Neuronal stem cell (in vitro differentiated cells): ENCODE data around the gene CENPM.

Experiments used
- DNase-seq: peaks from one replicate; pipeline ENCODE4 v3.0.0-alpha.2; 2013; ENCODE audit warnings: low spot score
- H2AFZ ChIP-seq: one replicate; pipeline ENCODE4 v1.6.1; 2013; ENCODE audit warnings: mild to moderate bottlenecking, low read length, inconsistent platforms
- H2AK5ac ChIP-seq: 2 replicates; pipeline ENCODE4 v1.6.1; 2013; ENCODE audit warnings: low read depth, mild to moderate bottlenecking, inconsistent platforms, low read length, moderate library complexity, mixed read lengths
- H2BK120ac ChIP-seq: 2 replicates; pipeline ENCODE4 v1.6.1; 2013; ENCODE audit warnings: low read depth, mild to moderate bottlenecking, inconsistent platforms, low read length, moderate library complexity, mixed read lengths
- H2BK12ac ChIP-seq: one replicate; pipeline ENCODE4 v1.6.1; 2013; ENCODE audit warnings: low read length, inconsistent platforms
- H2BK15ac ChIP-seq: 2 replicates; pipeline ENCODE4 v1.6.1; 2013; ENCODE audit warnings: mild to moderate bottlenecking, low read length, inconsistent platforms, mixed read lengths
- H2BK5ac ChIP-seq: one replicate; pipeline ENCODE4 v1.6.1; 2013; ENCODE audit warnings: inconsistent platforms, mild to moderate bottlenecking, low read length, moderate library complexity
- H3K14ac ChIP-seq: one replicate; pipeline ENCODE4 v1.6.1; 2013; ENCODE audit warnings: low read length, inconsistent platforms
- H3K18ac ChIP-seq: 2 replicates; pipeline ENCODE4 v1.6.1; 2013; ENCODE audit warnings: low read length, inconsistent platforms
- H3K23ac ChIP-seq: 2 replicates; pipeline ENCODE4 v1.6.1; 2013; ENCODE audit warnings: low read depth, mild to moderate bottlenecking, mixed read lengths, low read length, inconsistent platforms; ENCODE audit not compliant: poor library complexity
- H3K27ac ChIP-seq: replicated peaks from 3 replicates; pipeline ENCODE4 v1.5.1; 2013; ENCODE audit warnings: low read length, inconsistent platforms
- H3K27me3 ChIP-seq, 3 experiments: 2 replicates each; pipeline ENCODE4 v1.6.1; 2013; ENCODE audit warnings: low read length in 3 of 3, mild to moderate bottlenecking in 2 of 3, inconsistent platforms in 1 of 3, low read depth in 1 of 3, mixed read lengths in 1 of 3, moderate library complexity in 1 of 3; ENCODE audit not compliant: control insufficient read depth in 3 of 3, insufficient read depth in 3 of 3
- H3K36me3 ChIP-seq, 2 donors: replicated peaks in 1 of 2; 2 replicates each; pipeline ENCODE4 v1.6.1; 2013; ENCODE audit warnings: low read length in 2 of 2; ENCODE audit not compliant: control insufficient read depth in 2 of 2, insufficient read depth in 2 of 2
- H3K4ac ChIP-seq: 2 replicates; pipeline ENCODE4 v1.6.1; 2013; ENCODE audit warnings: inconsistent platforms, mild to moderate bottlenecking, low read length, moderate library complexity
- H3K4me1 ChIP-seq, 2 donors: 1 replicate in 1 of 2; 2 replicates in 1 of 2; pipeline ENCODE4 v1.6.1; 2013; ENCODE audit warnings: low read length in 2 of 2, low read depth in 1 of 2; ENCODE audit not compliant: control insufficient read depth in 2 of 2, insufficient read depth in 1 of 2
- H3K4me2 ChIP-seq: one replicate; pipeline ENCODE4 v1.6.1; 2013; ENCODE audit warnings: mild to moderate bottlenecking, low read length, inconsistent platforms; ENCODE audit not compliant: insufficient read depth, poor library complexity, severe bottlenecking
- H3K4me3 ChIP-seq, 2 donors: 2 replicates each; pipeline ENCODE4 v1.5.1; 2013; ENCODE audit warnings: low read length in 2 of 2, mild to moderate bottlenecking in 2 of 2, inconsistent platforms in 1 of 2, moderate library complexity in 1 of 2
- H3K79me1 ChIP-seq: one replicate; pipeline ENCODE4 v1.6.1; 2013; ENCODE audit warnings: low read depth, mild to moderate bottlenecking, inconsistent platforms, low read length, moderate library complexity
- H3K9ac ChIP-seq: one replicate; pipeline ENCODE4 v1.6.1; 2013; ENCODE audit warnings: mild to moderate bottlenecking, low read depth, low read length, inconsistent platforms; ENCODE audit not compliant: poor library complexity
- H3K9me3 ChIP-seq, 2 donors: replicated peaks in 1 of 2; 2 replicates each; pipeline versions ENCODE3 to v1.6.1; 2013; ENCODE audit warnings: low read length in 2 of 2, mild to moderate bottlenecking in 2 of 2, inconsistent platforms in 1 of 2, low read depth in 1 of 2, mixed read lengths in 1 of 2, moderate library complexity in 1 of 2; ENCODE audit not compliant: control insufficient read depth in 2 of 2, insufficient read depth in 1 of 2
- H4K8ac ChIP-seq: one replicate; pipeline ENCODE4 v1.6.1; 2013; ENCODE audit warnings: low read depth, mild to moderate bottlenecking, inconsistent platforms, low read length, moderate library complexity
- H4K91ac ChIP-seq: one replicate; pipeline ENCODE4 v1.6.1; 2013; ENCODE audit warnings: low read length, low read depth, mild to moderate bottlenecking, inconsistent platforms; ENCODE audit not compliant: poor library complexity
- WGBS, 2 donors: extraction: QIAGEN DNeasy Blood & Tissue Kit; methylation state at CpG; one replicate each; pipeline ENCODE4 v1.1.7; 2013; ENCODE audit warnings: missing lambda C conversion rate in 2 of 2, mixed read lengths in 1 of 2; ENCODE audit not compliant: insufficient read length in 2 of 2, insufficient replicate concordance in 1 of 2; ENCODE audit errors: extremely low coverage in 2 of 2; 5-methylcytosine and 5-hydroxymethylcytosine counted together

Gene CENPM

GRCh38 chr22:41904450-41905410 is 42.2 kb downstream of the CENPM start:
- no peak overlapping the region for H3K4ac ChIP-seq
- H3K36me3 ChIP-seq = peaks cover 63 to 82% of the 10 kb centered on the region in 2 donors
- WGBS, 2 donors = no CpG with 5 or more reads among the region's 24 CpGs
- no peak overlapping the region for H2AK5ac ChIP-seq
- no peak overlapping the region for H3K4me3 ChIP-seq
- H2BK15ac ChIP-seq = no peak overlapping the region
- H2BK12ac ChIP-seq = no peak overlapping the region
- H3K23ac ChIP-seq = peak overlapping the region; percentile 87
- H3K4me2 ChIP-seq = no peak overlapping the region
- H2AFZ ChIP-seq = no peak overlapping the region
- peak overlapping the region; percentile 54 for H3K9ac ChIP-seq
- H2BK5ac ChIP-seq = no peak overlapping the region
- DNase-seq = no peak
- H3K14ac ChIP-seq = peak overlapping the region; percentile 63
- H2BK120ac ChIP-seq = peak overlapping the region; percentile 33
- peaks cover 5 to 13% (median 13%) of the 10 kb centered on the region in 3 experiments for H3K27me3 ChIP-seq
- H3K9me3 ChIP-seq = no peaks in the 10 kb centered on the region
- peaks cover 5% of the 10 kb centered on the region for H3K79me1 ChIP-seq
- peak overlapping the region; percentile 87 for H4K8ac ChIP-seq
- no peak overlapping the region for H4K91ac ChIP-seq
- H3K4me1 ChIP-seq = peaks cover 5 to 8% of the 10 kb centered on the region in 2 donors
- peak overlapping the region; percentile 46 for H3K18ac ChIP-seq
- H3K27ac ChIP-seq = no peak overlapping the region

GRCh38 chr22:41902932-41903421 is 44.0 kb downstream of the CENPM start:
- H4K91ac ChIP-seq = no peak overlapping the region
- H3K4me2 ChIP-seq = no peak overlapping the region
- H4K8ac ChIP-seq = no peak overlapping the region
- H3K79me1 ChIP-seq = peaks cover 5% of the 10 kb centered on the region
- peak overlapping the region; percentile 17 for H2AK5ac ChIP-seq
- peak overlapping the region; percentile 22 for H3K18ac ChIP-seq
- H3K23ac ChIP-seq = peak overlapping the region; percentile 52
- peak overlapping the region; percentile 78 for H3K9ac ChIP-seq
- peaks cover 0 to 1% of the 10 kb centered on the region in 2 donors for H3K9me3 ChIP-seq
- H3K4ac ChIP-seq = no peak overlapping the region
- no peaks in the 10 kb centered on the region for H3K27me3 ChIP-seq
- DNase-seq = no peak
- no peak overlapping the region for H2BK15ac ChIP-seq
- no peak overlapping the region for H2BK12ac ChIP-seq
- H2BK120ac ChIP-seq = no peak overlapping the region
- no peak overlapping the region for H3K14ac ChIP-seq
- no peak overlapping the region for H2AFZ ChIP-seq
- H3K4me3 ChIP-seq = peak overlapping the region in 1 of 2 donors; percentile 18
- H3K36me3 ChIP-seq = peaks cover 77 to 98% of the 10 kb centered on the region in 2 donors
- H2BK5ac ChIP-seq = no peak overlapping the region
- peaks cover 2 to 5% of the 10 kb centered on the region in 2 donors for H3K4me1 ChIP-seq
- H3K27ac ChIP-seq = no peak overlapping the region
- no CpG with 5 or more reads among the region's 15 CpGs for WGBS, 2 donors

GRCh38 chr22:41902016-41902415 is 44.9 kb downstream of the CENPM start:
- no peak for DNase-seq

More at GRCh38 chr22:41902016-41902415, 44.9 kb downstream of the CENPM start:
- H3K23ac ChIP-seq = no peak overlapping the region
- no peaks in the 10 kb centered on the region for H3K4me1 ChIP-seq
- no peak overlapping the region for H4K91ac ChIP-seq
- H3K9ac ChIP-seq = peak overlapping the region; percentile 30
- no peak overlapping the region for H2AFZ ChIP-seq
- H3K4ac ChIP-seq = no peak overlapping the region
- H3K4me2 ChIP-seq = no peak overlapping the region
- peak overlapping the region; percentile 77 for H4K8ac ChIP-seq
- no peak overlapping the region for H3K27ac ChIP-seq
- no peak overlapping the region for H3K4me3 ChIP-seq
- H2BK120ac ChIP-seq = no peak overlapping the region
- H3K14ac ChIP-seq = no peak overlapping the region
- WGBS, 2 donors = no CpG with 5 or more reads among the region's 7 CpGs
- H2BK5ac ChIP-seq = no peak overlapping the region
- H2BK15ac ChIP-seq = no peak overlapping the region
- no peak overlapping the region for H2AK5ac ChIP-seq
- peaks cover 80 to 98% of the 10 kb centered on the region in 2 donors for H3K36me3 ChIP-seq
- H2BK12ac ChIP-seq = no peak overlapping the region
- H3K79me1 ChIP-seq = peaks cover 5% of the 10 kb centered on the region
- H3K18ac ChIP-seq = no peak overlapping the region
- H3K9me3 ChIP-seq = peaks cover 0 to 1% of the 10 kb centered on the region in 2 donors
- no peaks in the 10 kb centered on the region for H3K27me3 ChIP-seq
